H1 (cell line): ENCODE results near the gene GOLGA8S.
"Not testable (repeated sequence)": the region's sequence is repeated elsewhere in the genome, so short reads cannot be mapped to it uniquely, and the experiment has no call there.

Experiments used
- RBBP5 ChIP-seq: IDR thresholded peaks from 2 replicates; pipeline ENCODE4 v1.7.1; 2012; ENCODE audit warnings: low read depth, mild to moderate bottlenecking, inconsistent platforms, low read length, moderate library complexity, borderline replicate concordance
- TBP ChIP-seq: IDR thresholded peaks from 2 replicates; pipeline ENCODE4 v1.6.1; 2011; ENCODE audit warnings: low read depth, low read length, improper control_type of control experiment
- TF ChIP-seq, protein P1 (sequence below), 3 experiments: IDR thresholded peaks; 1 replicate in 2 of 3; 2 replicates in 1 of 3; pipeline versions ENCODE4 v1.5.1 to v1.6.1; 2011; ENCODE audit warnings: low read length in 3 of 3, mild to moderate bottlenecking in 3 of 3, inconsistent platforms in 2 of 3, low read depth in 1 of 3, moderate library complexity in 1 of 3; ENCODE audit not compliant: insufficient read depth in 1 of 3; ENCODE audit errors: control extremely low read depth in 1 of 3
- TF ChIP-seq, protein P2 (sequence below): IDR thresholded peaks from 2 replicates; pipeline ENCODE4 v1.6.1; 2012; ENCODE audit warnings: low read length, inconsistent platforms

DNA sequence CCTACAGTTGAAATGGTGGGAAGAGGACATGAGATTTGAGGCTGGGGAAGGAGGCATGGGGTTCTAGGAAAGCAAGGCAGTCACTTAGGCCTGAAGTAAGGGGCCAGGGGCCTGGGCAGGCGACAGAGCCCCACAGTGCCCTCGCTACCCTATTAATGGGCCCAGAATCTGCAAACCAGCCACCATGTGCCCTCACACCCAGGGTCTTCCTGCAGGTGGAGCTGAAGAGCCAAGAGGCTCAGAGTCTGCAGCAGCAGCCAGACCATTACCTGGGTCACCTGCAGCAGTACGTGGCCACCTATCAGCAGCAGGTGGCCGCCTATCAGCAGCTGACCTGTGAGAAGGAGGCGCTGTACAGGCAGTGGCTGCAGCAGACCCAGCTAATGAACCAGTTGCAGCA is 8.1 kb downstream of the GOLGA8S start:
- TF ChIP-seq TBP, RBBP5: not testable (repeated sequence)
- TF ChIP-seq, protein P1, sequence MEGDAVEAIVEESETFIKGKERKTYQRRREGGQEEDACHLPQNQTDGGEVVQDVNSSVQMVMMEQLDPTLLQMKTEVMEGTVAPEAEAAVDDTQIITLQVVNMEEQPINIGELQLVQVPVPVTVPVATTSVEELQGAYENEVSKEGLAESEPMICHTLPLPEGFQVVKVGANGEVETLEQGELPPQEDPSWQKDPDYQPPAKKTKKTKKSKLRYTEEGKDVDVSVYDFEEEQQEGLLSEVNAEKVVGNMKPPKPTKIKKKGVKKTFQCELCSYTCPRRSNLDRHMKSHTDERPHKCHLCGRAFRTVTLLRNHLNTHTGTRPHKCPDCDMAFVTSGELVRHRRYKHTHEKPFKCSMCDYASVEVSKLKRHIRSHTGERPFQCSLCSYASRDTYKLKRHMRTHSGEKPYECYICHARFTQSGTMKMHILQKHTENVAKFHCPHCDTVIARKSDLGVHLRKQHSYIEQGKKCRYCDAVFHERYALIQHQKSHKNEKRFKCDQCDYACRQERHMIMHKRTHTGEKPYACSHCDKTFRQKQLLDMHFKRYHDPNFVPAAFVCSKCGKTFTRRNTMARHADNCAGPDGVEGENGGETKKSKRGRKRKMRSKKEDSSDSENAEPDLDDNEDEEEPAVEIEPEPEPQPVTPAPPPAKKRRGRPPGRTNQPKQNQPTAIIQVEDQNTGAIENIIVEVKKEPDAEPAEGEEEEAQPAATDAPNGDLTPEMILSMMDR (IDR thresholded peaks at IDR 0.05; ENCODE audit: control extremely low read depth in 1 of 3, insufficient read depth in 1 of 3, low read depth in 1 of 3, low read length in 3 of 3), result peak in 1 of 3 experiments; percentile 5; a peak in 2 of 4 replicates
- TF ChIP-seq, protein P2, sequence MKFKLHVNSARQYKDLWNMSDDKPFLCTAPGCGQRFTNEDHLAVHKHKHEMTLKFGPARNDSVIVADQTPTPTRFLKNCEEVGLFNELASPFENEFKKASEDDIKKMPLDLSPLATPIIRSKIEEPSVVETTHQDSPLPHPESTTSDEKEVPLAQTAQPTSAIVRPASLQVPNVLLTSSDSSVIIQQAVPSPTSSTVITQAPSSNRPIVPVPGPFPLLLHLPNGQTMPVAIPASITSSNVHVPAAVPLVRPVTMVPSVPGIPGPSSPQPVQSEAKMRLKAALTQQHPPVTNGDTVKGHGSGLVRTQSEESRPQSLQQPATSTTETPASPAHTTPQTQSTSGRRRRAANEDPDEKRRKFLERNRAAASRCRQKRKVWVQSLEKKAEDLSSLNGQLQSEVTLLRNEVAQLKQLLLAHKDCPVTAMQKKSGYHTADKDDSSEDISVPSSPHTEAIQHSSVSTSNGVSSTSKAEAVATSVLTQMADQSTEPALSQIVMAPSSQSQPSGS, result not testable (repeated sequence)
